ENCODE measurements around the gene USP3.

Gene USP3

GRCh38 chr15:63480441-63480821 lies 24.0 kb upstream of the USP3 start:
- no peaks in the 10 kb centered on the region for H3K9me3 ChIP-seq (ENCODE audit: insufficient read depth, low read length)
- H3F3A ChIP-seq (ENCODE audit: insufficient read depth), result no peaks in the 10 kb centered on the region
- H3K9me2 ChIP-seq (replicated peaks; ENCODE audit: insufficient read depth, low read length), result no peaks in the 10 kb centered on the region
- H3K4me3 ChIP-seq (ENCODE audit: insufficient read depth, low read length, poor library complexity, severe bottlenecking), result no peak overlapping the region
- no peaks in the 10 kb centered on the region for H3K79me2 ChIP-seq (ENCODE audit: insufficient read depth, low read length)
- no peaks in the 10 kb centered on the region for H3K36me3 ChIP-seq (ENCODE audit: low read length)
- H2AFZ ChIP-seq (ENCODE audit: low read depth, low read length, severe bottlenecking), result no peak overlapping the region
- no peak for TF ChIP-seq EZH2phosphoT487 (conservative IDR thresholded peaks at IDR 0.05; ENCODE audit: low read length)
- TF ChIP-seq CTCF (IDR thresholded peaks at IDR 0.05; ENCODE audit: insufficient read depth, low read length, poor library complexity, severe bottlenecking), result no peak
- no peaks in the 10 kb centered on the region for H3K27me3 ChIP-seq (ENCODE audit: low read length)
- H3K4me2 ChIP-seq (ENCODE audit: low read depth, low read length, poor library complexity, severe bottlenecking), result no peak overlapping the region
- no peak overlapping the region for H3K27ac ChIP-seq (ENCODE audit: low read depth, low read length)
- no peak overlapping the region for H3K9ac ChIP-seq (ENCODE audit: low read length)
- no peaks in the 10 kb centered on the region for H4K20me1 ChIP-seq (ENCODE audit: low read depth, low read length)

- Histone ChIP-seq H3K9me3 (ENCODE audit: insufficient read depth, low read length) (no peaks in the 10 kb centered on the region), H3K9ac (ENCODE audit: low read length) (no peak overlapping the region), H4K20me1 (ENCODE audit: low read depth, low read length) (no peaks in the 10 kb centered on the region), H3K27ac (ENCODE audit: low read depth, low read length) (no peak overlapping the region), H3K27me3 (ENCODE audit: low read length) (no peaks in the 10 kb centered on the region), H3F3A (ENCODE audit: insufficient read depth) (no peaks in the 10 kb centered on the region), H3K4me2 (ENCODE audit: low read depth, low read length, poor library complexity, severe bottlenecking) (no peak overlapping the region), H3K36me3 (ENCODE audit: low read length) (no peaks in the 10 kb centered on the region), H3K4me3 (ENCODE audit: insufficient read depth, low read length, poor library complexity, severe bottlenecking) (no peak overlapping the region), H2AFZ (ENCODE audit: low read depth, low read length, severe bottlenecking) (no peak overlapping the region), H3K79me2 (ENCODE audit: insufficient read depth, low read length) (no peaks in the 10 kb centered on the region), H3K9me2 (replicated peaks; ENCODE audit: insufficient read depth, low read length) (no peaks in the 10 kb centered on the region)
- no peak for TF ChIP-seq EZH2phosphoT487 (conservative IDR thresholded peaks at IDR 0.05; ENCODE audit: low read length)
- TF ChIP-seq CTCF (IDR thresholded peaks at IDR 0.05; ENCODE audit: insufficient read depth, low read length, poor library complexity, severe bottlenecking), result no peak
Observed at GRCh38 chr15:63481105-63481810, 23.1 kb upstream of the USP3 start.

- no peak overlapping the region for H3K4me2 ChIP-seq (ENCODE audit: low read depth, low read length, poor library complexity, severe bottlenecking)
- H3F3A ChIP-seq (ENCODE audit: insufficient read depth), result no peaks in the 10 kb centered on the region
- no peak for TF ChIP-seq EZH2phosphoT487 (conservative IDR thresholded peaks at IDR 0.05; ENCODE audit: low read length)
- TF ChIP-seq CTCF (IDR thresholded peaks at IDR 0.05; ENCODE audit: insufficient read depth, low read length, poor library complexity, severe bottlenecking), result no peak
Observed at GRCh38 chr15:63482874-63483323, 21.5 kb upstream of the USP3 start.

More at GRCh38 chr15:63482874-63483323, 21.5 kb upstream of the USP3 start:
- Histone ChIP-seq H3K9ac (ENCODE audit: low read length) (no peak overlapping the region), H3K9me2 (replicated peaks; ENCODE audit: insufficient read depth, low read length) (no peaks in the 10 kb centered on the region), H3K9me3 (ENCODE audit: insufficient read depth, low read length) (no peaks in the 10 kb centered on the region), H3K4me3 (ENCODE audit: insufficient read depth, low read length, poor library complexity, severe bottlenecking) (no peak overlapping the region), H4K20me1 (ENCODE audit: low read depth, low read length) (no peaks in the 10 kb centered on the region), H3K79me2 (ENCODE audit: insufficient read depth, low read length) (no peaks in the 10 kb centered on the region), H2AFZ (ENCODE audit: low read depth, low read length, severe bottlenecking) (no peak overlapping the region), H3K27ac (ENCODE audit: low read depth, low read length) (no peak overlapping the region), H3K36me3 (ENCODE audit: low read length) (no peaks in the 10 kb centered on the region), H3K27me3 (ENCODE audit: low read length) (no peaks in the 10 kb centered on the region)
